Gastroesophageal sphincter (tissue), 3 donors: ENCODE results near the gene SRPX2.

Experiments
- CTCF ChIP-seq, 4 experiments: fragments of 200-600 bp in 2 of 4; fragments of 450-650 bp in 2 of 4; sonication (generic) in 1 of 4; IDR thresholded peaks; one replicate each; pipeline ENCODE4 v1.5.1; 2017 to 2019; ENCODE audit warnings: antibody characterized with exemption in 4 of 4, mild to moderate bottlenecking in 2 of 4, moderate library complexity in 2 of 4
- EP300 ChIP-seq: sonication (generic); formaldehyde crosslinking; IDR thresholded peaks from one replicate; pipeline ENCODE4 v1.6.1; 2017; ENCODE audit warnings: antibody characterized with exemption, mild to moderate bottlenecking
- POLR2A ChIP-seq, 2 donors: fragments of 450-650 bp; IDR thresholded peaks; one replicate each; pipeline ENCODE4 v1.6.1; 2017; ENCODE audit warnings: antibody characterized with exemption in 2 of 2, mild to moderate bottlenecking in 2 of 2, moderate library complexity in 1 of 2

DNA sequence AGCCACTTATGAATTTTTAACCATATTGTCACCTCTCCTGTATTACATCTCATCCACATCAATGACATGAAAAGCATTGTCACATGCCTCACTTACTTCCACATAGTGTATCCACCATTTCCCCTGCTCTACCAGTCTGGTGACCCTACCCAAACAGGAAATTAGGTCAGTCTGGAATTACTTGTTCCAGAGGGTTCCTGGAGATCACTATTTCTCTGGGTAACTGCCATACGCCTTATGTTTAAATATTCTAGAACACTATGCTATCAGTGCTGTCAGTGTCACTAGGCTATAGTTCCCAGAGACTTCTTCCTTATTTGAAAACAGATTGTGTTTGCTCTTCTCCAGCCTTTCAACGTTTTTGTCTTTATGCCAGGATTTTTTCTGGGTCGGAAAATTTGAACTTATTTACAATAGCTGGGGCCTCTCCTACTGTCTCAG lies 15.0 kb downstream of the SRPX2 start:
- TF ChIP-seq POLR2A (IDR thresholded peaks at IDR 0.05) (no peak), EP300 (no peak), CTCF (IDR thresholded peaks at IDR 0.05) (no peak)
